Smooth muscle cell of the brain vasculature (primary cell): ENCODE data around the gene TMEM263.
"Not testable (repeated sequence)": the region's sequence is repeated elsewhere in the genome, so short reads cannot be mapped to it uniquely, and the experiment has no call there.

Experiments
- DNase-seq: peaks from one replicate; pipeline ENCODE4 v3.0.0-alpha.2; 2012; ENCODE audit warnings: low read depth, low spot score

The TMEM263 gene

DNA sequence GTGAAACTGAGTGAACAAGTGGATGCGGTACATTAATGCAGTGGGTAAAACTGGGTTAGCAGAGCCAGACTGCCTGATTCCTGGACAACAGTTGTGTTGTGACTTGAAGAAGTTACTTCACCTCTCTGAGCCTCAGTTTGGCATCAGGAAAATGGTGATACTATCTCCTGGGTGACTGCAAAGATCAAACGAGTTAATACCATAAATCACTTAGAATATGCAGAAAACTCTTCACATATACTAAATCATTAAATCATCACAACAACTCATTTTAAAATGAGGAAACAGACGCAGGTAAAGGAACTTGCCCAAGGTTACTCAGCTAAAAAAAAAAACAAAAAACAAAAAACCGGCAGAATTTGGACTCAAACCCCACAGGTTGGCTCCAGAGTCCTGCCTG lies 30.4 kb downstream of the TMEM263 start:
- no peak for DNase-seq

DNA sequence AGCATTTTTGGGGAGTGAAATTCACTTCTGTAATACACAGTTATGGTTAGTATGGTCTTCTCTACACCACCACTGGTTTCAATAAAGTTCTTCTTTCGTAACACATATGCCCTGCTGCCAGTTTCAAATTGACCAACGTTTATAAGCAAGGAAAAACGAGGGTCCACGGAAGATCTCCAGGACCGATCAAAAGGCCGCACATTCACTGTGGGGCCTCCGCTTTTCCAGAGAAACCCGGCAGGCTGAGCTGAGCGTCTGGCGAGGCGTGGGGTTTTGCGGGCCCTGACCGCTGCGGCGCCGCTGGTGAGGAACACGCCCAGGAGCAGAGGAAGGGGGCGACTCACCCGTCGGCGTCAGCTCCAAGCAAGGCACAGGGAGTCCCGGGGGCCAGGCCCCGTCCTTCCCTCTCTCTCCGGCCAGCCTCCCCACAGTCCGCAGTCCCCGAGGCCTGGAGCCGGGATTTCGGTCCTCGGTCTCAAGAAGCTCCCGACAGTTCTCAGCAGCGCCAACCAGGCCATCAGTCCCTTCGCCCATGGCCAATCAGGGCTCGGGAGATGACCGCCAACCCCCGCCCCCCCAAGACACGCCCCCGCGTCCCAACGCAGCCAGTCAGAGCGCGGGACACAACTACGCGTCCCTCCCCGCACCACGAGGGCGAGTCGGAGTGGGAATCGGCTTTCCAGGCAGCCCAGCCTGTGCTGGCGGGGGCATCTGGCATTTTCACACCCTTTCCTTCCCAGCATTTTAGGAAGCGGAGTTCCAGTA lies 31.1 kb downstream of the TMEM263 start, which contains the start of gene MTERF2:
MTERF2 (minus strand) TSS at position 522 of the 765 bp plus-strand sequence. CDS start 8,432 bp downstream, outside the sequence.
- peak; percentile 88 for DNase-seq

DNA sequence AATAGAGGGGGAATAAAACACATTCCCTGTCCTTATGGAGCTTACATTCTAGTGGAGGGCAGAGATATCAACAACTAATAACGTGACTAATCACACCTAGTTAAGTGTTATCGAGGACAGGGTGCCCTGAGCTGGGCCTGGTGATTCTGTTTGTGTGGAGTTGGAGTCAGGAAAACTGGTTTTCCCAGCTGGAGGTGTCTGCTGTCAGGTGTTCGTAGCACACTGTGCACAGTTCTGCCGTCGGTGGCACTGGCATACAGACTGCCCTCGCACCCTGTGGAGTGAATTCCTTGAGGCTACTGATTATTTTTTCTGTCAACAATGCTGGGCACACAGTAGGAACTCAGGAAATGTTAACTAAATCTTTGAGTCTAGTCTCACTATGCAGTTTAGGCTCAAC lies 32.1 kb downstream of the TMEM263 start:
- DNase-seq: no peak

DNA sequence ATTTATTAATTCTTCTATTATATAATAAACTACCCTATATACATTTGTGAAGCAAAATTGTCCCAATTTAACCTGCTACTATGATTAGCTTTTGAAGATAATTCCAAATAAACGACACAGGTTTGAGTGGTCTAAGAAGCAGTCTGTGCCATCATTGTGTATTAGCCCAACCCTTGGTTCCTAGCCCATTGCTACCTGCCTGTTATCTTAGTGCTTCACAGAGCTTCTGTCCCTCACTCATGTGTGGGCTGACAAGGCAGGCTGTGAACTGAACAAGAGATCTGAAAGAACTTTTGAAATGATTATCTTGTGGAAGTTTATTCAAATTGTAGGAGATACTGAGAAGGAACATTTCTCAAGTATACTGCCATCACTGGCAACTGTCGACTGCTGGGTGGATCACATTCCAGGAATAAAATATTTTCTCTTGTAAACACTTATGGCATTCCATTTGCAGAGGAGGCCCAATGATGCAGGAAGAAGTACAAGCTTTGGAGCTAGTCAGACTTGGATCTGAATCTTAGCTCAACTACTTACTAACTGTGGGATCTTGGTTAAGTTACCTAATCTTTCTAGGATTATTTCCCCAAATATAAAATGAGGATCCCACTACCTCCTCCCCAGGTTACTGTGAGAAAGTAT lies 39.0 kb downstream of the TMEM263 start:
- no peak for DNase-seq

DNA sequence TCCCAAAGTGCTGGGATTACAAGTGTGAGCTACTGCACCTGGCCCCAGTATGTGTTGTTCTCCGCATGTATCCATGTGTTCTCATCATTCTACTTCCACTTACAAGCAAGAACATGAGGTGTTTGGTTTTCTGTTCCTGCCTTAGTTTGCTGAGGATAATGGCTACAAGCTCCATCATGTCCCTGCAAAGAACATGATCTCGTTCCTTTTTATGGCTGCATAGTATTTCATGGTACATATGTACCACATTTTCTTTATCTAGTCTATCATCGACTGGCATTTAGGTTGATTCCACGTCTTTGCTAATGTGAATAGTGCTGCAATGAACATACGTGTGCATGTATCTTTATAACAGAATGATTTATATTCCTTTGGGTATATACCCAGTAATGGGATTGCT lies 40.4 kb downstream of the TMEM263 start:
- DNase-seq: not testable (repeated sequence)

DNA sequence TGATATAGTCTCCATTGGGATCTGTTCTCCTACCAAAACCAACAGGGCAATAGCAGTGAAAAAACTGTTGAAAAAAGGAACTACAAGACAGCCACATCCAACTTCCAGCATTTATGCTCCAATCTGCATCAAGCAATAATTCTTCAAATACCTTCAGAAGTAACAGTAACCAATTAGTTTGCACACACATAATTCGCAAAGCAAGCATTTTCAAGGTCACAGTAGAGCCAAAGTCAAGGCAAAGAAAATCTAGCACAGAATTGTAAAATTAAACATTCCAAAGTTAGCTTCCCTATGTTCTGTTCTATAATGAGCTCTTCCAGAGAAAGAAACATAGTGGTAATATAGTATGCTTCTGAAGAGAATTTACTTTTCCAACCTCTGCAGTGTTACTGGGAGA lies 42.2 kb downstream of the TMEM263 start:
- DNase-seq: no peak

DNA sequence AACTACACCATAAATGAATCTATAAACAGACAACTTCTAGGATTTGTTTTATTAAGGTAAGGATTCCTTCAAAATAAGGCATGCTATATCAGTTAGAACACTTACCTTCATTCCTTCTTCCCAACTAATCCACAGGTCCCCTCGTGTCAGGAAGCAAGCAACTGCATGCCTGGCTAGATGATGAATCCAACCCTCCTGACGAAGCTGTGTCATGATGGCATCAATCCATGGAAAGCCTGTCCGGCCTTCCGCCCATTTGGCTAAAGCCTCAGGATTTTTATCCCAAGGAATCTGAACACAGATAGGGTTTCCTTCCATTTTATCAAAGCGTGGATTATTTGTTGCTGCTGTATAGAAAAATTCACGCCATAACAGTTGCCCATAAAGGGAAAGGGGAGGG lies 43.7 kb downstream of the TMEM263 start:
- no peak for DNase-seq

DNA sequence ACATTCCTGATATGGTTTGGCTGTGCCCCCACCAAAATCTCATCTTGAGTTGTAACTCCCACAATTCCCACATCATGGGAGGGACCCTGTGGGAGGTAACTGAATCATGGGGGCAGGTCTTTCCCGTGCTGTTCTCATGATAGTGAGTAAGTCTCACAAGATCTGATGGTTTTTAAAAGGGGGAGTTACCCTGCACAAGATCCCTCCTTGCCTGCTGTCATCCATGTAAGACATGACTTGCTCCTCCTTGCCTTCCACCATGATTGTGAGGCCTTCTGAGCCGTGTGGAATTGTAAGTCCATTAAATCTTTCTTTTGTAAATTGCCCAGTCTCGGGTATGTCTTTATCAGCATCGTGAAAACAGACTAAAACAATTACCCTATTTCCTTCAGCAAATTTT lies 47.0 kb downstream of the TMEM263 start:
- DNase-seq: not testable (repeated sequence)

DNA sequence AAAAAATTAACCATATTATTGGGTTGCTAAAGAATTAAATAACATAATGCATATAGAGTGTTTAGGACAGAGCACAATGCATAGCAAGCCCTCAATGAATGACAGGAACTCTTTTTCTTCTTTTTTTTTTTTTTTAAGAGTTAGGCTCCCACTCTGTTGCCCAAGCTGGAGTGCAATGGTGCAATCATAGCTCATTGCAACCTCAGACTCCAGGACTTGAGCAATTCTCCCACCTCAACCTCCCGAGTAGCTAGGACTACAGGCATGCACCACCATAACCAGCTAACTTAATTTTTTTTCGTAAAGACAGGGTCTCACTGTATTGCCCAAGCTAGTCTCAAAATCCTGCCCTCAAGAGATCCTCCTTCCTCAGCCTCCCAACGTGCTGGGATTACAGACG lies 51.7 kb downstream of the TMEM263 start:
- DNase-seq: no peak

DNA sequence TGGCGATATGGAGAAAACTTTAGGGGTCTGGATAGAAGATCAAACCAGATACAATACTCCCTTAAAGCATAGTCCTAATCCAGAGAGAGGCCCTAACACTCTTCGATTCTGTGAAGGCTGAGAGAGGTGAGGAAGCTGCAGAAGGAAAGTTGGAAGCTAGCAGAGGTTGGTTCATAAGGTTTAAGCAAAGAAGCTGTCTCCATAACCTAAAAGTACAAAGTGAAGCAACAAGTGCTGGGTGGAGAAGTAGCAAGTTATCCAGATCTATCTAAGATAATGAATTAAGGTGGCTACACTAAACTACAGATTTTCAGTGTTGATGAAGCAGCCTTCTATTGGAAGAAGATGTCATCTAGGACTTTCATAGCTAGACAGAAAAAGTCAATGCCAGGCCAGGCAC lies 55.8 kb downstream of the TMEM263 start:
- no peak for DNase-seq

DNA sequence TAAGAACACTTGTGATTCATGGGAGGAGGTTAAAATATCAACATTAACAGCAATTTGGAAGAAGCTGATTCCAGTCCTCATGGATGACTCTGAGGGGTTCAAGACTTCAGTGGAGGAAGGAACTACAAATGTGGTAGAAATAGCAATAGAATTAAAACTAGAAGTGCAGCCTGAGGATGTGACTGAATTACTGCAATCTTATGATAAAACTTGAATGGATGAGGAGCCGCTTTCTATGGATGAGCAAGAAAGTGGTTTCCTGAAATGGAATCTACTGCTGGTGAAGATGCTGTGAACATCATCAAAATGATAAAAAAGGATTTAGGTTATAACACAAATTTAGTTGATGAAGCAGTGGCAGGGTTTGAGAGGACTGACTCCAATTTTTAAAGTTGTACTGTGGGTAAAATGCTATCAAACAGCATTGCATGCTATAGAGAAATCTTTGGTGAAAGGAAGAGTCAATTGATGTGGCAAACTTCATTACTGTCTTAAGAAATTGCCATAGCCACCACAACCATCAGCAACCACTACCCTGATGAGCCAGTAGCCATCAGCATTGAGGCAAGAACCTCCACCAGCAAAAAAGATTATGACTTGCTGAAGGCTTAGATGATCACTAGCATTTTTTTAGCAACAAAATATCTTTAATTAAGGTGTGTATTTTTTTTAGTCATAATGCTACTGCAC lies 57.2 kb downstream of the TMEM263 start:
- DNase-seq: no peak

DNA sequence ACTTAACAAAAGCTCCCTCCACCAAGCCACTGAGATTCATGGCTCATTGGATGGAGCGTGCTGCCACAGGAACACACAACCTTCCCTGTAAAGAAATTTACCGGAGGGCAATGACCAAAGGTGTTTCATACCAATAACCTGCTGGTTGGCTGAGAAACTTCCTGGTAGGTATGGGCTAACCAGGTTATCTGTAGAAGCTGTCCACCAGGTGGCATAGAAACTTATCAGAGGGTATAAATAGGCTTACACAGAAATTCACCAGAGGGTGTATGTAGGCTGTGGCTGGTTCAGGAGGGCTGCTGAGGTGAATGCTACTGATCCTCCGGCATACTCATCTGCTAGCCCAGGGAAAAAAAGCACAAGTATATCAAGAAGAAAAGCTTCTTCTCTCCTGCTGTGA lies 58.3 kb downstream of the TMEM263 start:
- no peak for DNase-seq

DNA sequence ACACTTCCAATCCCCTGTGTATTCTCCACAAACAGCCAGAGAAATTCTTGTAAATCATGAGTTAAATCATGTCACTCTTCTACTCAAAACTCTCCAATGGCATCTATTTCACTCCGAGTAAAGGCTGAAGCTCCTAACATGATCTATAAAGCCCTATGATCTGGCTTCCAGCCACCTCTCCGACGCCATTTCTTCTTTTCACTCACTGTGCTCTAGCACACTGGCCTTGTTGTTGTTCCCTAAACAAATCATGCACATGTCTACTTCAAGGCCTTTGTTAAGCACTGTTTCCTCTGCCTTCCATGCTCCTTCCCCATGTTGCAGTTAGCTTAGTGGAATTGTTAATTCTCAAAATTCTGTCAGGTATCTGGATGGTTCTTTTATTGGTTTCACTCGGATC lies 61.3 kb downstream of the TMEM263 start:
- DNase-seq: no peak

DNA sequence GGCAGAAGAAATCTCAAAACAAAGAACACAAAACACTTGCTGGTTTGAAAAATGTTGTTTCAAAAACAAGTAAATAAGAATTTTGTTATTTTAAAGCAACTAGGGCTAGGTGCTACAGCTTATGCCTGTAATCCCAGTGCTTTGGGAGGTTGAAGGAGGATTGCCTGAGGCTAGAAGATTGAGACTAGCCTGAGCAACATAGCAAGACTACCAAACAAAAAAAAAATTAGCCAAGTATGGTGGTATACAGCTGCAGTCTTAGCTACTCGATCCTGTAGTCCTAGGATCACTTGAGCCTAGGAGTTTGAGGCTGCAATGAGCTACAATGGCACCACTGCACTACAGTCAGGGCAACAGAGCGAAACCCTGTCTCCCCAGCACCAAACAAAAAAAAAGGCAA lies 63.8 kb downstream of the TMEM263 start:
- no peak for DNase-seq
